ENCODE results near the gene BRWD1.

Gene BRWD1

GRCh38 chr21:39196310-39196709, 117.1 kb downstream of the BRWD1 start:
- no peak for DNase-seq

- no peak for DNase-seq
These were observed 120.1 kb downstream of the BRWD1 start for GRCh38 chr21:39193380-39193779.

- DNase-seq, result no peak
These were observed 123.4 kb downstream of the BRWD1 start for GRCh38 chr21:39189857-39190604.

GRCh38 chr21:39188521-39189139, 124.8 kb downstream of the BRWD1 start:
- peak; percentile 12 for DNase-seq

- DNase-seq, result no peak
These were observed 126.3 kb downstream of the BRWD1 start for GRCh38 chr21:39187141-39187540.

GRCh38 chr21:39186676-39187075, 126.8 kb downstream of the BRWD1 start:
- DNase-seq, result no peak

GRCh38 chr21:39185157-39185556, 128.3 kb downstream of the BRWD1 start:
- no peak for DNase-seq

- DNase-seq, result no peak
These were observed 129.1 kb downstream of the BRWD1 start for GRCh38 chr21:39184050-39184980.

GRCh38 chr21:39183272-39184049, 130.0 kb downstream of the BRWD1 start, which contains the start of gene PSMG1:
TSS of gene PSMG1 (minus strand) at chr21:39183451. CDS start at chr21:39183385, 66 bp downstream.
- peak; percentile 90 for DNase-seq

GRCh38 chr21:39182484-39183271, 130.8 kb downstream of the BRWD1 start:
- DNase-seq, result no peak

GRCh38 chr21:39182016-39182415, 131.4 kb downstream of the BRWD1 start:
- DNase-seq, result no peak

GRCh38 chr21:39181205-39181818, 132.1 kb downstream of the BRWD1 start:
- no peak for DNase-seq

GRCh38 chr21:39180429-39181019, 132.9 kb downstream of the BRWD1 start:
- no peak for DNase-seq

GRCh38 chr21:39178421-39178820, 135.0 kb downstream of the BRWD1 start:
- DNase-seq, result no peak

- no peak for DNase-seq
These were observed 137.1 kb downstream of the BRWD1 start for GRCh38 chr21:39176271-39176709.

- no peak for DNase-seq
These were observed 137.8 kb downstream of the BRWD1 start for GRCh38 chr21:39175665-39176064.

GRCh38 chr21:39175154-39175553, 138.3 kb downstream of the BRWD1 start:
- no peak for DNase-seq

GRCh38 chr21:39173716-39174680, 139.4 kb downstream of the BRWD1 start:
- no peak for DNase-seq

GRCh38 chr21:39169906-39170305, 143.5 kb downstream of the BRWD1 start:
- DNase-seq, result no peak

GRCh38 chr21:39168800-39169199, 144.6 kb downstream of the BRWD1 start:
- DNase-seq, result no peak

Measured in NCI-H2107 (cell line).